ENCODE measurements around the gene AP1S1. TPM values are rescaled to one million over a fixed set of nuclear protein-coding genes. Genes with fewer than 3 reads are reported as not detected.
A peak's percentile ranks its signal among the peaks of the same experiment; 100 is the strongest.

Gene AP1S1
- total and polyA plus RNA-seq, 9 of the 15 experiments (the other 6 are each of a cell fraction or from before 2014, with no cell fraction given), result 4.4 to 149 (median 89.4) TPM

DNA sequence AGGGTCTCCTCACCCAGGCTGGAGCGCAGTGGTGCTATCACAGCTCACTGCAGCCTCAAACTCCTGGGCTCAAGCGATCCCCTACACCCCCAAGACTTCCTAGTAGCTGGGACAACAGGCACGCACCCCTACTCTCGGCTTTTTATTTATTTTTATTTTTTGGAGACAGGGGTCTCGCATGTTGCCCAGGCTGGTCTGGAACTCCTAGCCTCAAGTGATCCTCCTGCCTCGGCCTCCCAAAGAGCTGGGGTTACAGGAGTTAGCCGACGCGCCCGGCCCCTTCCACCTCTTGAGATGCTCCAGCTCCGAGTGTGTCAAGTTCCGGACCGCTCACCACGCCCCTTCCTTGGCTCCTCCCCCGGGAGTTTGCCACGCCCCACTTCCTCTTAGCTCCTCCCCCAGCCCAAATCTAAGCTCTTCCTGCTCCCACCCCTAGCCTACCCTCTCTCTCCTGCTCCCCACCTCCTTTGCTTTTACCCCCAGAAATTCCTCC lies 19.5 kb downstream of the AP1S1 start (continued):
- TF ChIP-seq PTBP1 (IDR thresholded peaks at IDR 0.05; ENCODE audit: low read depth, low read length) (no peak), TEAD4 (IDR thresholded peaks at IDR 0.05; ENCODE audit: low read length) (0 out of 2 replicates have a peak, but pooled peaks have one; percentile 9), TEAD4 (CRISPR knock-in tag; IDR thresholded peaks at IDR 0.05; ENCODE audit: borderline replicate concordance) (no peak), ETS2 (tag; IDR thresholded peaks at IDR 0.05; ENCODE audit: borderline replicate concordance, poor library complexity, severe bottlenecking) (no peak), SMARCC2 (IDR thresholded peaks at IDR 0.05; ENCODE audit: low read depth) (no peak), ZNF134 (CRISPR knock-in tag; conservative IDR thresholded peaks at IDR 0.05) (no peak), GTF2E2 (tag; IDR thresholded peaks at IDR 0.05) (no peak), CREB1 (IDR thresholded peaks at IDR 0.05) (no peak), CREB1 (CRISPR knock-in tag; IDR thresholded peaks at IDR 0.05) (peak; percentile 26; the same call in 1 of the 2 replicates), ZC3H11A (IDR thresholded peaks at IDR 0.05; ENCODE audit: low read depth, low read length) (no peak), TAF15 (IDR thresholded peaks at IDR 0.05; ENCODE audit: low read depth, low read length) (no peak), ZFPM2 (CRISPR knock-in tag; IDR thresholded peaks at IDR 0.05) (no peak), YBX1 (IDR thresholded peaks at IDR 0.05) (no peak), SRSF3 (IDR thresholded peaks at IDR 0.05; ENCODE audit: insufficient read depth, low read length) (no peak), GABPA (tag; conservative IDR thresholded peaks at IDR 0.05; ENCODE audit: low read depth) (0 out of 2 replicates have a peak, but pooled peaks have one; percentile 27), LCOR (CRISPR knock-in tag; IDR thresholded peaks at IDR 0.05) (peak; percentile 65), CTBP1 (IDR thresholded peaks at IDR 0.05; ENCODE audit: borderline replicate concordance) (no peak), ELF1 (tag; IDR thresholded peaks at IDR 0.05) (peak; percentile 58), MAFF (IDR thresholded peaks at IDR 0.05; ENCODE audit: low read length) (no peak), ZNF12 (CRISPR knock-in tag; IDR thresholded peaks at IDR 0.05) (no peak), TRIM28 (IDR thresholded peaks at IDR 0.05) (peak; percentile 66; the same call in 1 of the 2 replicates), ZNF717 (CRISPR knock-in tag; IDR thresholded peaks at IDR 0.05) (no peak)
- TF ChIP-seq, protein P1, sequence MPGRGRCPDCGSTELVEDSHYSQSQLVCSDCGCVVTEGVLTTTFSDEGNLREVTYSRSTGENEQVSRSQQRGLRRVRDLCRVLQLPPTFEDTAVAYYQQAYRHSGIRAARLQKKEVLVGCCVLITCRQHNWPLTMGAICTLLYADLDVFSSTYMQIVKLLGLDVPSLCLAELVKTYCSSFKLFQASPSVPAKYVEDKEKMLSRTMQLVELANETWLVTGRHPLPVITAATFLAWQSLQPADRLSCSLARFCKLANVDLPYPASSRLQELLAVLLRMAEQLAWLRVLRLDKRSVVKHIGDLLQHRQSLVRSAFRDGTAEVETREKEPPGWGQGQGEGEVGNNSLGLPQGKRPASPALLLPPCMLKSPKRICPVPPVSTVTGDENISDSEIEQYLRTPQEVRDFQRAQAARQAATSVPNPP (IDR thresholded peaks at IDR 0.05; ENCODE audit: borderline replicate concordance, insufficient read depth, insufficient read length), result no peak
- TF ChIP-seq, protein P2, sequence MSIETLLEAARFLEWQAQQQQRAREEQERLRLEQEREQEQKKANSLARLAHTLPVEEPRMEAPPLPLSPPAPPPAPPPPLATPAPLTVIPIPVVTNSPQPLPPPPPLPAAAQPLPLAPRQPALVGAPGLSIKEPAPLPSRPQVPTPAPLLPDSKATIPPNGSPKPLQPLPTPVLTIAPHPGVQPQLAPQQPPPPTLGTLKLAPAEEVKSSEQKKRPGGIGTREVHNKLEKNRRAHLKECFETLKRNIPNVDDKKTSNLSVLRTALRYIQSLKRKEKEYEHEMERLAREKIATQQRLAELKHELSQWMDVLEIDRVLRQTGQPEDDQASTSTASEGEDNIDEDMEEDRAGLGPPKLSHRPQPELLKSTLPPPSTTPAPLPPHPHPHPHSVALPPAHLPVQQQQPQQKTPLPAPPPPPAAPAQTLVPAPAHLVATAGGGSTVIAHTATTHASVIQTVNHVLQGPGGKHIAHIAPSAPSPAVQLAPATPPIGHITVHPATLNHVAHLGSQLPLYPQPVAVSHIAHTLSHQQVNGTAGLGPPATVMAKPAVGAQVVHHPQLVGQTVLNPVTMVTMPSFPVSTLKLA (conservative IDR thresholded peaks at IDR 0.05), result no peak
- TF ChIP-seq, protein P3, sequence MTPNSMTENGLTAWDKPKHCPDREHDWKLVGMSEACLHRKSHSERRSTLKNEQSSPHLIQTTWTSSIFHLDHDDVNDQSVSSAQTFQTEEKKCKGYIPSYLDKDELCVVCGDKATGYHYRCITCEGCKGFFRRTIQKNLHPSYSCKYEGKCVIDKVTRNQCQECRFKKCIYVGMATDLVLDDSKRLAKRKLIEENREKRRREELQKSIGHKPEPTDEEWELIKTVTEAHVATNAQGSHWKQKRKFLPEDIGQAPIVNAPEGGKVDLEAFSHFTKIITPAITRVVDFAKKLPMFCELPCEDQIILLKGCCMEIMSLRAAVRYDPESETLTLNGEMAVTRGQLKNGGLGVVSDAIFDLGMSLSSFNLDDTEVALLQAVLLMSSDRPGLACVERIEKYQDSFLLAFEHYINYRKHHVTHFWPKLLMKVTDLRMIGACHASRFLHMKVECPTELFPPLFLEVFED (CRISPR knock-in tag; conservative IDR thresholded peaks at IDR 0.05), result no peak; the same call in 1 of the 2 replicates
- TF ChIP-seq, protein P4, sequence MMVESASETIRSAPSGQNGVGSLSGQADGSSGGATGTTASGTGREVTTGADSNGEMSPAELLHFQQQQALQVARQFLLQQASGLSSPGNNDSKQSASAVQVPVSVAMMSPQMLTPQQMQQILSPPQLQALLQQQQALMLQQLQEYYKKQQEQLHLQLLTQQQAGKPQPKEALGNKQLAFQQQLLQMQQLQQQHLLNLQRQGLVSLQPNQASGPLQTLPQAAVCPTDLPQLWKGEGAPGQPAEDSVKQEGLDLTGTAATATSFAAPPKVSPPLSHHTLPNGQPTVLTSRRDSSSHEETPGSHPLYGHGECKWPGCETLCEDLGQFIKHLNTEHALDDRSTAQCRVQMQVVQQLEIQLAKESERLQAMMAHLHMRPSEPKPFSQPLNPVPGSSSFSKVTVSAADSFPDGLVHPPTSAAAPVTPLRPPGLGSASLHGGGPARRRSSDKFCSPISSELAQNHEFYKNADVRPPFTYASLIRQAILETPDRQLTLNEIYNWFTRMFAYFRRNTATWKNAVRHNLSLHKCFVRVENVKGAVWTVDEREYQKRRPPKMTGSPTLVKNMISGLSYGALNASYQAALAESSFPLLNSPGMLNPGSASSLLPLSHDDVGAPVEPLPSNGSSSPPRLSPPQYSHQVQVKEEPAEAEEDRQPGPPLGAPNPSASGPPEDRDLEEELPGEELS (CRISPR knock-in tag; IDR thresholded peaks at IDR 0.05; ENCODE audit: borderline replicate concordance), result no peak
